Effector CD4-positive, alpha-beta T cell (primary cell): Measurements from ENCODE around the gene GOLM1.
"Not testable (repeated sequence)": the region's sequence is repeated elsewhere in the genome, so short reads cannot be mapped to it uniquely, and the experiment has no call there.

ENCODE experiments used
- DNase-seq: peaks from one replicate; pipeline ENCODE4 v3.0.0-alpha.2; 2020

GOLM1 gene

GRCh38 chr9:86082870-86083269 lies 16.5 kb downstream of the GOLM1 start:
- no peak for DNase-seq

GRCh38 chr9:86079865-86080469 lies 19.4 kb downstream of the GOLM1 start:
- no peak for DNase-seq

GRCh38 chr9:86079421-86079831 lies 19.9 kb downstream of the GOLM1 start:
- DNase-seq, result no peak

- DNase-seq, result no peak
Measured at GRCh38 chr9:86078731-86079130, 20.6 kb downstream of the GOLM1 start.

GRCh38 chr9:86077276-86077675 lies 22.1 kb downstream of the GOLM1 start:
- DNase-seq, result no peak

- no peak for DNase-seq
Measured at GRCh38 chr9:86075132-86076109, 23.9 kb downstream of the GOLM1 start.

GRCh38 chr9:86073839-86074238 lies 25.5 kb downstream of the GOLM1 start:
- no peak for DNase-seq

- DNase-seq, result no peak
Measured at GRCh38 chr9:86072394-86072877, 26.9 kb downstream of the GOLM1 start.

GRCh38 chr9:86069206-86069869 lies 30.0 kb downstream of the GOLM1 start:
- DNase-seq, result no peak

- DNase-seq, result no peak
Measured at GRCh38 chr9:86064220-86064619, 35.1 kb downstream of the GOLM1 start.

- DNase-seq, result no peak
Measured at GRCh38 chr9:86062845-86063693, 36.3 kb downstream of the GOLM1 start.

- no peak for DNase-seq
Measured at GRCh38 chr9:86061972-86062739, 37.2 kb downstream of the GOLM1 start.

GRCh38 chr9:86057491-86057890 lies 41.9 kb downstream of the GOLM1 start:
- DNase-seq, result no peak

GRCh38 chr9:86054695-86055094 lies 44.7 kb downstream of the GOLM1 start:
- DNase-seq, result no peak

- DNase-seq, result no peak
Measured at GRCh38 chr9:86052556-86053468, 46.5 kb downstream of the GOLM1 start.

- DNase-seq, result not testable (repeated sequence)
Measured at GRCh38 chr9:86048018-86048742, 51.2 kb downstream of the GOLM1 start.

- no peak for DNase-seq
Measured at GRCh38 chr9:86047361-86047760, 52.0 kb downstream of the GOLM1 start.

- no peak for DNase-seq
Measured at GRCh38 chr9:86046930-86047341, 52.4 kb downstream of the GOLM1 start.

- no peak for DNase-seq
Measured at GRCh38 chr9:86046071-86046636, 53.2 kb downstream of the GOLM1 start.
